ACHN (cell line): ENCODE data around the gene ABCE1.

ENCODE experiments used
- DNase-seq: peaks from one replicate; pipeline ENCODE4 v3.0.0-alpha.2; 2015
- in situ Hi-C: cut with HindIII; loops from 2 replicates; pipeline ENCODE4 v1.10.0; 2017; ENCODE audit warnings: low sequenced_read_pairs, low pct_ligation_motif_present, low pct_unique_long_range_greater_than_20kb

ABCE1 gene

GRCh38 chr4:145097821-145098674, at the start of gene ABCE1, which contains the start of gene ANAPC10:
Gene ABCE1, plus strand, starts transcription at chr4:145098311. Its CDS starts 6,102 bp downstream, at chr4:145104413.
Gene ANAPC10, minus strand, starts transcription at chr4:145098196. Its CDS starts 2,097 bp downstream, at chr4:145096099.
- in situ Hi-C loops, result no loop called here
- DNase-seq, result peak; percentile 97

GRCh38 chr4:145048817-145049216, 49.3 kb upstream of the ABCE1 start:
- in situ Hi-C loops, result no loop called here
- DNase-seq, result no peak

- in situ Hi-C loops, result no loop called here
- DNase-seq, result no peak
These were observed 48.9 kb upstream of the ABCE1 start for GRCh38 chr4:145049241-145049640.

GRCh38 chr4:145055533-145056257, 42.4 kb upstream of the ABCE1 start:
- in situ Hi-C loops, result no loop called here
- no peak for DNase-seq

- in situ Hi-C loops, result no loop called here
- DNase-seq, result no peak
These were observed 41.6 kb upstream of the ABCE1 start for GRCh38 chr4:145056325-145057130.

- no peak for DNase-seq
- in situ Hi-C loops, result no loop called here
These were observed 39.9 kb upstream of the ABCE1 start for GRCh38 chr4:145058256-145058655.

GRCh38 chr4:145061318-145061920, 36.7 kb upstream of the ABCE1 start:
- in situ Hi-C loops, result no loop called here
- peak; percentile 56 for DNase-seq

GRCh38 chr4:145066063-145066501, 32.0 kb upstream of the ABCE1 start:
- in situ Hi-C loops, result no loop called here
- DNase-seq, result peak; percentile 8

- no peak for DNase-seq
- in situ Hi-C loops, result no loop called here
These were observed 28.8 kb upstream of the ABCE1 start for GRCh38 chr4:145069361-145069760.

- no peak for DNase-seq
- in situ Hi-C loops, result no loop called here
These were observed 26.6 kb upstream of the ABCE1 start for GRCh38 chr4:145071560-145071959.

GRCh38 chr4:145075742-145076468, 22.2 kb upstream of the ABCE1 start:
- in situ Hi-C loops, result no loop called here
- no peak for DNase-seq

GRCh38 chr4:145076469-145076855, 21.6 kb upstream of the ABCE1 start:
- in situ Hi-C loops, result no loop called here
- no peak for DNase-seq

GRCh38 chr4:145081756-145082155, 16.4 kb upstream of the ABCE1 start:
- in situ Hi-C loops, result no loop called here
- no peak for DNase-seq

- in situ Hi-C loops, result no loop called here
- DNase-seq, result peak; percentile 38
These were observed 14.1 kb upstream of the ABCE1 start for GRCh38 chr4:145083891-145084605.

GRCh38 chr4:145090380-145090779, 7.7 kb upstream of the ABCE1 start:
- in situ Hi-C loops, result no loop called here

GRCh38 chr4:145093638-145094037, 4.5 kb upstream of the ABCE1 start:
- in situ Hi-C loops, result no loop called here
- no peak for DNase-seq

More at GRCh38 chr4:145090380-145090779, 7.7 kb upstream of the ABCE1 start:
- no peak for DNase-seq

GRCh38 chr4:145097331-145097820, 735 bp upstream of the ABCE1 start:
- DNase-seq, result no peak
- in situ Hi-C loops, result no loop called here
